K562 (cell line): ENCODE measurements around the gene TLR2. TPM values are rescaled to one million over a fixed set of nuclear protein-coding genes. Genes with fewer than 3 reads are reported as not detected.

Source experiments
- ATAC-seq: fragments of 200-7000 bp; cut with Tn5 transposase; 3 replicates; pipeline ENCODE4 v1.9.1; 2020; ENCODE audit warnings: moderate library complexity
- BruUV-seq: library from RNA; stranded (reverse); fragments of 400-500 nt; replicated peaks from 2 replicates; lab custom pipeline; 2021; lab: Mats Ljungman, UMichigan
- CTCF ChIA-PET: fragments of 300-600 bp; formaldehyde crosslinking; extraction: SDS; loops from one replicate; lab custom pipeline; 2021; ENCODE audit warnings: low intra/inter-chr PET ratio; lab: Yijun Ruan, JAX
- POLR2A ChIA-PET: fragments of 300-600, 350-650 bp; sonication (Branson Sonifier 250); formaldehyde crosslinking; extraction: SDS; loops from one replicate; lab custom pipeline; 2021; ENCODE audit warnings: antibody characterized with exemption, inconsistent platforms; lab: Yijun Ruan, JAX
- DNase-seq, 4 experiments: peaks; one replicate each; pipeline versions ENCODE4 v3.0.0 to v3.0.0-alpha.2; 2011 to 2018; ENCODE audit warnings: low spot score in 3 of 4, mixed read lengths in 3 of 4; ENCODE audit errors: extremely low read depth in 1 of 4
- FAIRE-seq: peaks from 2 replicates; lab custom pipeline; 2011; peaks lifted over from hg19 to GRCh38; lab: Jason Lieb, UNC
- H2AFZ ChIP-seq: 2 replicates; pipeline ENCODE4 v1.6.0; 2011; ENCODE audit warnings: low read depth, low read length, control low read depth, inconsistent platforms
- H3K27ac ChIP-seq: fragments of 200-600 bp; 3 replicates; pipeline ENCODE4 v1.8.0; 2011; ENCODE audit warnings: low read depth, mild to moderate bottlenecking, control low read depth, inconsistent platforms, low read length, moderate library complexity, mixed read lengths; ENCODE audit errors: extremely low read depth
- H3K27me3 ChIP-seq, 2 experiments: fragments of 300-600 bp in 1 of 2; 2 replicates in 1 of 2; 3 replicates in 1 of 2; pipeline versions ENCODE4 v1.6.0 to v1.8.0; 2011; ENCODE audit warnings: inconsistent platforms in 2 of 2, low read length in 2 of 2, mild to moderate bottlenecking in 1 of 2, mixed read lengths in 1 of 2, moderate library complexity in 1 of 2; ENCODE audit not compliant: control insufficient read depth in 2 of 2, insufficient read depth in 2 of 2
- H3K36me3 ChIP-seq: fragments of 300-600 bp; 3 replicates; pipeline ENCODE4 v1.8.0; 2011; ENCODE audit warnings: mild to moderate bottlenecking, low read length, inconsistent platforms; ENCODE audit not compliant: control insufficient read depth, insufficient read depth
- H3K4me1 ChIP-seq, 2 experiments: fragments of 200-600 bp in 1 of 2; replicated peaks in 1 of 2; 2 replicates in 1 of 2; 3 replicates in 1 of 2; pipeline versions ENCODE4 v1.5.1 to v1.8.0; 2011; ENCODE audit warnings: inconsistent platforms in 2 of 2, low read length in 2 of 2, mild to moderate bottlenecking in 1 of 2, mixed read lengths in 1 of 2, moderate library complexity in 1 of 2; ENCODE audit not compliant: control insufficient read depth in 2 of 2, insufficient read depth in 2 of 2
- H3K4me2 ChIP-seq: 2 replicates; pipeline ENCODE4 v1.6.1; 2011; ENCODE audit warnings: low read length, control low read depth, inconsistent platforms, mixed read lengths; ENCODE audit not compliant: insufficient read depth
- H3K4me3 ChIP-seq: fragments of 200-600 bp; sonication (generic), shearing (Covaris generic); 2 replicates; pipeline ENCODE4 v1.5.1; 2016; ENCODE audit warnings: control low read depth, inconsistent platforms
- H3K79me2 ChIP-seq: fragments of 200-600 bp; 3 replicates; pipeline ENCODE4 v1.8.0; 2011; ENCODE audit warnings: low read length, inconsistent platforms; ENCODE audit not compliant: control insufficient read depth, insufficient read depth
- H3K9ac ChIP-seq, 2 experiments: 2 replicates each; pipeline versions ENCODE4 v1.6.0 to v1.6.1; 2011; ENCODE audit warnings: low read depth in 2 of 2, low read length in 2 of 2, control low read depth in 1 of 2, inconsistent platforms in 1 of 2, mild to moderate bottlenecking in 1 of 2, mixed read lengths in 1 of 2; ENCODE audit not compliant: insufficient read depth in 1 of 2
- H3K9me1 ChIP-seq: one replicate; pipeline ENCODE4 v1.6.0; 2011; ENCODE audit warnings: inconsistent platforms, mild to moderate bottlenecking, low read length, moderate library complexity; ENCODE audit not compliant: control insufficient read depth, insufficient read depth
- H3K9me3 ChIP-seq: replicated peaks from 2 replicates; pipeline ENCODE4 v1.5.1; 2011; ENCODE audit warnings: low read depth, low read length, inconsistent platforms; ENCODE audit not compliant: control insufficient read depth, insufficient read depth
- H4K20me1 ChIP-seq: replicated peaks from 2 replicates; pipeline ENCODE4 v1.6.1; 2011; ENCODE audit warnings: low read length, inconsistent platforms, mixed read lengths; ENCODE audit not compliant: control insufficient read depth, insufficient read depth
- CHCHD3 ChIP-seq: fragments of 250-450 bp; sonication (Bioruptor Pico); IDR thresholded peaks from 2 replicates; pipeline ENCODE4 v2.1.2; 2022; ENCODE audit warnings: mild to moderate bottlenecking
- E2F6 ChIP-seq, 2 experiments: IDR thresholded peaks; 2 replicates each; pipeline ENCODE4 v1.6.1; 2011; ENCODE audit warnings: borderline replicate concordance in 1 of 2, control low read depth in 1 of 2, low read depth in 1 of 2, low read length in 1 of 2, mild to moderate bottlenecking in 1 of 2, mixed read lengths in 1 of 2, moderate library complexity in 1 of 2; ENCODE audit not compliant: insufficient read depth in 1 of 2, insufficient read length in 1 of 2, poor library complexity in 1 of 2, severe bottlenecking in 1 of 2; ENCODE audit errors: extremely low read depth in 1 of 2
- ERF ChIP-seq: fragments of 450-650 bp; formaldehyde crosslinking; IDR thresholded peaks from 2 replicates; pipeline ENCODE4 v1.4.0; 2020; ENCODE audit warnings: mild to moderate bottlenecking, mixed read lengths
- FOS ChIP-seq: IDR thresholded peaks from 3 replicates; pipeline ENCODE4 v1.6.1; 2011; ENCODE audit not compliant: insufficient read length; ENCODE audit errors: extremely low read depth
- GMEB1 ChIP-seq: fragments of 250-450 bp; sonication (Bioruptor Pico); IDR thresholded peaks from 2 replicates; pipeline ENCODE4 v1.4.0; 2020; ENCODE audit warnings: mild to moderate bottlenecking
- KLF13 ChIP-seq: fragments of 450-650 bp; IDR thresholded peaks from 2 replicates; pipeline ENCODE4 v1.6.1; 2016; ENCODE audit warnings: missing genetic modification characterization, low read depth, mild to moderate bottlenecking, missing compliant biosample characterization, moderate library complexity, borderline replicate concordance
- L3MBTL2 ChIP-seq: fragments of 450-650 bp; IDR thresholded peaks from 2 replicates; pipeline ENCODE4 v1.6.1; 2016; ENCODE audit warnings: mild to moderate bottlenecking, moderate library complexity
- MTF1 ChIP-seq: fragments of 250-450 bp; sonication (Bioruptor Pico); IDR thresholded peaks from 2 replicates; pipeline ENCODE4 v1.9.0; 2021; ENCODE audit warnings: moderate library complexity, mild to moderate bottlenecking, inconsistent platforms, borderline replicate concordance
- POU5F1 ChIP-seq: fragments of 150-350 bp; IDR thresholded peaks from 2 replicates; pipeline ENCODE4 v1.6.1; 2014; ENCODE audit warnings: borderline replicate concordance, low read length, low read depth, mild to moderate bottlenecking; ENCODE audit not compliant: partially characterized antibody
- SMAD4 ChIP-seq: fragments of 250-450 bp; sonication (Bioruptor Pico); conservative IDR thresholded peaks from 2 replicates; pipeline ENCODE4 v1.8.0; 2021; ENCODE audit warnings: inconsistent platforms, mild to moderate bottlenecking, moderate library complexity
- SMC3 ChIP-seq: conservative IDR thresholded peaks from 2 replicates; pipeline ENCODE4 v1.6.1; 2011; ENCODE audit warnings: low read depth, low read length, improper control_type of control experiment; ENCODE audit not compliant: insufficient read depth
- XRCC3 ChIP-seq: fragments of 450-650 bp; IDR thresholded peaks from 2 replicates; pipeline ENCODE4 v1.6.1; 2017; ENCODE audit warnings: mild to moderate bottlenecking, moderate library complexity
- ZNF41 ChIP-seq: fragments of 250-450 bp; sonication (Bioruptor Pico); conservative IDR thresholded peaks from 2 replicates; pipeline ENCODE4 v1.4.0; 2020; ENCODE audit warnings: mild to moderate bottlenecking
- ZNF717 ChIP-seq: fragments of 250-450 bp; sonication (Bioruptor Pico); IDR thresholded peaks from 2 replicates; pipeline ENCODE4 v1.5.0; 2021
- ZNF76 ChIP-seq: fragments of 250-450 bp; sonication (Bioruptor Pico); IDR thresholded peaks from 2 replicates; pipeline ENCODE4 v1.4.0; 2020; ENCODE audit warnings: mild to moderate bottlenecking, moderate library complexity, borderline replicate concordance
- WGBS: fragments of 100-300 bp; shearing (Covaris generic); methylation state at CpG from one replicate; pipeline ENCODE4 v1.1.6; 2016; ENCODE audit warnings: low coverage, mixed read lengths; ENCODE audit not compliant: insufficient coverage; ENCODE audit errors: missing lambda C conversion rate; 5-methylcytosine and 5-hydroxymethylcytosine counted together
- in situ Hi-C: fragments of 300-500 bp; cut with MboI; formaldehyde crosslinking; loops from 4 replicates; pipeline ENCODE4 v1.15.0; 2018; ENCODE audit warnings: inconsistent platforms, mixed read lengths
- intact Hi-C: fragments of 100-400 bp; cut with micrococcal nuclease; formaldehyde crosslinking; loops from 2 replicates; pipeline ENCODE4 v1.14.2; 2022
- polyA plus RNA-seq, 8 experiments: library from polyadenylated mRNA; depleted of rRNA in 4 of 8; stranded (reverse) in 5 of 8; unstranded in 3 of 8; fragments of >200 nt; fragmentation: Nextera tagmentation in 2 of 8; fragmentation: Illumina TruSeq in 1 of 8; extraction: Ambion mirVana in 2 of 8; extraction: Trizol in 1 of 8; gene quantifications; 2 replicates each; pipeline versions ENCODE4 v1.2.1 to v1.2.3, GENCODE V29; 2011 to 2014; ENCODE audit warnings: inconsistent platforms in 1 of 8, missing spikeins in 1 of 8
- total RNA-seq, 7 experiments: library from RNA; depleted of rRNA in 6 of 7; stranded (reverse); fragments of >200 nt in 6 of 7; fragmentation: Illumina TruSeq in 2 of 7; extraction: Trizol in 2 of 7; gene quantifications; 2 replicates each; pipeline versions ENCODE4 v1.2.1 to v1.2.3, GENCODE V29; 2011 to 2021; ENCODE audit warnings: low replicate concordance in 1 of 7

TLR2 gene
- total and polyA plus RNA-seq, 9 of the 15 experiments (the other 6 are each of a cell fraction or from before 2014, with no cell fraction given): 0.09 to 0.11 TPM; not detected in 7

- intact Hi-C loops: no loop called here
- no peak overlapping the region for H3K4me3 ChIP-seq
- in situ Hi-C loops: no loop called here
- peaks cover 25 to 29% of the 10 kb centered on the region in 2 experiments for H3K27me3 ChIP-seq
- no peaks in the 10 kb centered on the region for H3K36me3 ChIP-seq
- H3K4me1 ChIP-seq: peaks cover 0 to 13% of the 10 kb centered on the region in 2 experiments; a peak in 2 of 5 replicates
- H3K27ac ChIP-seq: no peak overlapping the region
- 3% methylated on average over 17 of the region's 27 CpGs for WGBS
- 0 out of 2 replicates have a peak overlapping the region, but pooled peaks have one; percentile 51 for H2AFZ ChIP-seq
- no peaks in the 10 kb centered on the region for H3K9me1 ChIP-seq
- POLR2A ChIA-PET: no interaction called here
- no peak for FAIRE-seq
- no peak for DNase-seq
- H3K79me2 ChIP-seq: no peaks in the 10 kb centered on the region
- no peaks in the 10 kb centered on the region for H4K20me1 ChIP-seq
- BruUV-seq: no TSS peak
- no peaks in the 10 kb centered on the region for H3K9me3 ChIP-seq
- H3K9ac ChIP-seq: peak overlapping the region in 1 of 2 experiments; percentile 35; a peak in 2 of 4 replicates
- no peak for TF ChIP-seq FOS
- no peak for TF ChIP-seq SMC3
- peak; percentile 54; the same call in 1 of the 2 replicates for TF ChIP-seq L3MBTL2
- no peak for TF ChIP-seq XRCC3
- TF ChIP-seq POU5F1: no peak
- no peak for TF ChIP-seq ERF (CRISPR knock-in tag)
- no peak for TF ChIP-seq ZNF76
- peak in 1 of 2 experiments; percentile 91 for TF ChIP-seq E2F6 (IDR thresholded peaks at IDR 0.05; ENCODE audit: borderline replicate concordance in 1 of 2, extremely low read depth in 1 of 2, insufficient read depth in 1 of 2, insufficient read length in 1 of 2, low read depth in 1 of 2, low read length in 1 of 2, poor library complexity in 1 of 2, severe bottlenecking in 1 of 2)
- no peak for TF ChIP-seq ZNF717
- TF ChIP-seq MTF1 (CRISPR knock-in tag): no peak
- TF ChIP-seq ZNF41 (CRISPR knock-in tag): no peak
- TF ChIP-seq GMEB1 (CRISPR knock-in tag): no peak
- TF ChIP-seq KLF13: no peak
- TF ChIP-seq SMAD4: no peak
- no peak for TF ChIP-seq CHCHD3 (CRISPR knock-in tag)
- peak; percentile 71; the same call in 1 of the 3 replicates for ATAC-seq
- no peak overlapping the region for H3K4me2 ChIP-seq
- CTCF ChIA-PET: no interaction called here
Measured at GRCh38 chr4:153683763-153684181, 308 bp upstream of the TLR2 start.
